ENCODE data around the gene TRAM2.

The TRAM2 gene

GRCh38 chr6:52505726-52506409, 71.0 kb downstream of the TRAM2 start:
- no peak for DNase-seq

- DNase-seq = no peak
These were observed 72.1 kb downstream of the TRAM2 start for GRCh38 chr6:52504782-52505136.

DNA sequence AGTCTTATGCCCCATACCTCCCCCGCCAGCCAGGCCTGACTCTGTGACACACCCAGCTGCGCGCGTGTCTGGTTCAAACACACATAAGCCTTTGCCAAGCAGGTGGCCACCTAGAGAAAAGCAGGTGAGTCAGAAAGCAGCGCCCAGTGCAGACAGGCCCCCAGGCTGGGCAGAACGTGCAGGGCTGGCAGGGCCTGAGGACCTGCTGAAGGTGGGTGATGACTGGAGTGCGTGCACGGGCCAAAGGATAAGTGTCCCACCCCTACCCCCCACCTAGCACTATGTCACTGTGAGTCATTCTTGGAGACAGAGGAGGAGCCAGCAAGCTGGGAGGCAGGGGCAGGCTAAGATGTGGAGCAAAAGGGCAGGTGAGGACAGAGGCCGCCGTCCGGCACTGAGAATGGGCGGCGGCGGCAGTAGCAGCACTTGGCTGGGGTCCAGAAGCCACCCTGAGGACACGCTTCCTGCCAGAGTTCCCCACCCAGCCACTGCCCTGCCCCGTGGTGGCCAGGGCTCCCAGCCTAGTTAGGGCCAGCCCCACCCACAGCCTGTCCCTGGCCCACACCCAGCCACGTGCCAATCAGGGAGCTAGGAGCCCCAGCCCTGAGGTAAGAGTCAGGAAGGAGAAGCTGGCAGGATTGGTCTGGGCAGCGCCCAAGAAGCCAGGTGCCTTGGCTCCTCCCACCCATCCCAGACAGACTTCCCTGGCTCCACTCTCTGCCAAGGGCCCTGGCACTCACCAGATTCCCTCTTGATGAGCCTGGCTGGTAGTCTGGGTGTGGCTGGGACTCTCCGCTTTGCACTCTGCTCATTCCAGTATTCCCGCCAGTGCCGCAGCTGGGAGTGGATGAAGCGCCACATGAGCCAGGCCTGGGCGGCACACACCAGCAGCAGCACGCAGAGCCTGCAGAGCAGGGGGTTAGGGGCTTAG, 72.7 kb downstream of the TRAM2 start:
- DNase-seq = no peak

DNA sequence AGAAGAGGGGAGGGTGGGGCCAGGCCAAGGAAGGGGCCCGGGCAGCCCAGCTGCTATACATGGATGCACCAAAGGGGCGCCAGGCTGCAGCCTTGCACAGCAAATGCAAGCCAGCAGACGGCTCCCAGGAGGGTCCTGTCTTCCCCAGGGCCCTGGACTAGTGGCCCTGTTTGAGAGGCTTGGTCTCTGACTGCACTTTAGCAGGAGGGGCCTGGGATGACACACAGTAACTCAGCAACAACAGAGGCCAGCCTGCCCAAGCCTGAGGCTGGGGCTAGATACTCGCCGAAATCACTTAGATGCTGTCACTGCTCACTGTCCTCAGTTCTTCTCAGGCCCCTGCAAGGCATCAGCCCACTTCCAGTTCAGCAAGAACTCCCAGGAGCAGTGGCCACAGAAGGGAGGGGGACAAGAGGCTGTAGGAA, 73.5 kb downstream of the TRAM2 start:
- no peak for DNase-seq

- DNase-seq = no peak
These were observed 74.4 kb downstream of the TRAM2 start for GRCh38 chr6:52502306-52503029.

- no peak for DNase-seq
These were observed 76.4 kb downstream of the TRAM2 start for GRCh38 chr6:52500238-52501129.

GRCh38 chr6:52499681-52500236, 77.1 kb downstream of the TRAM2 start:
- no peak for DNase-seq

GRCh38 chr6:52499026-52499425, 77.8 kb downstream of the TRAM2 start:
- DNase-seq = no peak

GRCh38 chr6:52498538-52499017, 78.3 kb downstream of the TRAM2 start:
- no peak for DNase-seq

- no peak for DNase-seq
These were observed 79.0 kb downstream of the TRAM2 start for GRCh38 chr6:52497652-52498408.

- DNase-seq = no peak
These were observed 80.2 kb downstream of the TRAM2 start for GRCh38 chr6:52496631-52497030.

DNA sequence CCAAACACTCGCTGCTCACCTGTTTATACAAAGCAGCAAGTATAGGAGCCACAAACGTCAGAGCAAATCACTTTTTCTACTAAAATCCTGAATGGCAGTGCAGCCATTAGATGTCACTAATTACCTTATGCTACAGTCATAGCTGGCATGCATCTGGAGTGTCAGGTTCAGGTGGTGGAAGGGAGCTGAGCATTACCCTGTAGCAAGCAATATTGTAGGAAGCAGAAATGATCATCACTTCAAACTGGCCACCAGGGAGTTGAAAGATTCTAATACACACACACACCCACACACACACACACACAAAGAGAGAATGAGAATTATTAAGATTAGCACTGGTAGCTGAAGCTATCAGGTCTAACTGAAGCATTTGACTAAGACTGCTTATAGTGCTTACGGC, 80.9 kb downstream of the TRAM2 start:
- no peak for DNase-seq

GRCh38 chr6:52494298-52495072, 82.4 kb downstream of the TRAM2 start:
- DNase-seq = no peak

DNA sequence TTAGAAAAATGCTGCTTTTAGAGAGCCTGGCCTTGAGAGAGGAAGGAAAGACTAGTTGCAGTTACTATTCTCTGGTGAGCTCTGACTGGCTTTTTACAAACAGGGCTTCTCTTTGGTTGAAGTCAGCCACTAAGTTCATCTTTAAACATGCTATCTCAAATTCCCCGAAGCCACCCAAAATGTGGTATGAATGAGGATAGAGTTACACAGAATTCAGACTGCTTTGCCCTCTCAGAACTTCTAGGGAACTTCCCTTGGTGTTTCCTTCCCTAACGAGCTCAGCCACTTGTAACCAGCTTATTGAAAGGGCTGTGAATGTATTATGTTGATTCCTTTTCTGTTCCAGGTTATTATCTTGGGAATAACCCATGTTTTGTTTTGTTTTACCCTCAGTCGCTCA, 83.2 kb downstream of the TRAM2 start:
- no peak for DNase-seq

- DNase-seq = no peak
These were observed 85.4 kb downstream of the TRAM2 start for GRCh38 chr6:52491203-52492069.

GRCh38 chr6:52489881-52490280, 87.0 kb downstream of the TRAM2 start:
- DNase-seq = no peak

DNA sequence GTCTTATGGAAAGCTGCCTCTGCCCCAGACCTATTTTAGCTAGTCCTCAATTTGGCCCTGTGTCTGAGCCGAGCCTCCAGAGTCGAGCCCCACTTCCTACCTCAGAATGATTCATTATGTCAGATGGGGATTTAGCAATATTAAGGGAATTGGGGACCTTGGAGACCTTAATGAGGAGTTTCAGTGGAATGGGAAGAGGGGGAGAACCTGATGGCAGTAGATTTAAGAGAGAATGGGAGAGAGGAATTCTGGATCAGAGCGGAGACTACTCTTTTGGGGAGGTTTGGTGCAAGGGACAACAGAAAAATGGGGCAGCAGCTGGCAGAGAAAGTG, 93.2 kb downstream of the TRAM2 start:
- no peak for DNase-seq

- no peak for DNase-seq
These were observed 93.8 kb downstream of the TRAM2 start for GRCh38 chr6:52482903-52483670.

GRCh38 chr6:52475307-52475706, 101.6 kb downstream of the TRAM2 start:
- DNase-seq = no peak
